SJSA1 (cell line): ENCODE measurements around the gene DOCK3. TPM values are rescaled to one million over a fixed set of nuclear protein-coding genes. Genes with fewer than 3 reads are reported as not detected.

Experiments used
- DNase-seq, 2 experiments: peaks; one replicate each; pipeline ENCODE4 v3.0.0-alpha.2; 2015 to 2020; ENCODE audit warnings: low spot score in 2 of 2, low read depth in 1 of 2
- H3K27ac ChIP-seq: fragments of 250-450 bp; sonication (Bioruptor Pico); 2 replicates; pipeline ENCODE4 v1.5.1; 2020; ENCODE audit warnings: mild to moderate bottlenecking, moderate library complexity
- H3K27me3 ChIP-seq: fragments of 250-450 bp; sonication (Bioruptor Pico); replicated peaks from 2 replicates; pipeline ENCODE4 v1.5.1; 2020; ENCODE audit warnings: mild to moderate bottlenecking, moderate library complexity
- H3K36me3 ChIP-seq: fragments of 250-450 bp; sonication (Bioruptor Pico); 2 replicates; pipeline ENCODE4 v1.5.1; 2020; ENCODE audit warnings: mild to moderate bottlenecking
- H3K4me1 ChIP-seq: fragments of 250-450 bp; sonication (Bioruptor Pico); replicated peaks from 2 replicates; pipeline ENCODE4 v1.6.1; 2021; ENCODE audit warnings: mild to moderate bottlenecking
- H3K4me3 ChIP-seq: fragments of 250-450 bp; sonication (Bioruptor Pico); 2 replicates; pipeline ENCODE4 v1.5.1; 2020; ENCODE audit warnings: mild to moderate bottlenecking
- H3K9me3 ChIP-seq: fragments of 250-450 bp; sonication (Bioruptor Pico); replicated peaks from 2 replicates; pipeline ENCODE4 v1.5.1; 2020; ENCODE audit warnings: mild to moderate bottlenecking
- total RNA-seq: library from RNA; depleted of rRNA; stranded (reverse); fragments of >200 nt; shearing (Covaris generic); gene quantifications from 2 replicates; pipeline ENCODE4 v1.2.3, GENCODE V29; 2014

Gene DOCK3
- total RNA-seq, 1 experiment from 2014 or later, result 0.29 TPM

- Histone ChIP-seq H3K4me1 (peaks cover 36% of the 10 kb centered on the region), H3K36me3 (peaks cover 81% of the 10 kb centered on the region), H3K4me3 (no peak overlapping the region), H3K27me3 (no peaks in the 10 kb centered on the region), H3K27ac (no peak overlapping the region), H3K9me3 (peaks cover 12% of the 10 kb centered on the region)
- no peak for DNase-seq
These were observed 713.7 kb downstream of the DOCK3 start for GRCh38 chr3:51388286-51389029.

GRCh38 chr3:51389423-51390183 is 714.9 kb downstream of the DOCK3 start:
- peaks cover 88% of the 10 kb centered on the region for H3K36me3 ChIP-seq
- H3K4me1 ChIP-seq, result peaks cover 33% of the 10 kb centered on the region
- no peaks in the 10 kb centered on the region for H3K27me3 ChIP-seq
- H3K4me3 ChIP-seq, result no peak overlapping the region
- H3K27ac ChIP-seq, result no peak overlapping the region
- peak in 1 of 2 experiments; percentile 36 for DNase-seq
- H3K9me3 ChIP-seq, result peaks cover 12% of the 10 kb centered on the region

- Histone ChIP-seq H3K27me3 (no peaks in the 10 kb centered on the region), H3K4me3 (peak overlapping the region; percentile 98), H3K4me1 (peaks cover 33% of the 10 kb centered on the region), H3K9me3 (peaks cover 12% of the 10 kb centered on the region), H3K27ac (no peak overlapping the region), H3K36me3 (peaks cover 95% of the 10 kb centered on the region)
- DNase-seq, result no peak
These were observed 715.7 kb downstream of the DOCK3 start for GRCh38 chr3:51390246-51391074.

GRCh38 chr3:51391075-51391565 is 716.4 kb downstream of the DOCK3 start, which contains the start of gene RBM15B:
RBM15B (plus strand) TSS chr3:51391285; CDS start chr3:51391400, 115 bp downstream.
- H3K27ac ChIP-seq, result peak within 1 kb of the TSS; percentile 93
- DNase-seq, result peak; percentile 72 to 96
- peaks cover 28% of the 10 kb centered on the region for H3K4me1 ChIP-seq
- H3K27me3 ChIP-seq, result no peaks in the 10 kb centered on the region
- peaks cover 12% of the 10 kb centered on the region for H3K9me3 ChIP-seq
- H3K36me3 ChIP-seq, result peaks cover 96% of the 10 kb centered on the region
- peak within 1 kb of the TSS; percentile 98 for H3K4me3 ChIP-seq

GRCh38 chr3:51391566-51392354 is 717.0 kb downstream of the DOCK3 start:
- peaks cover 96% of the 10 kb centered on the region for H3K36me3 ChIP-seq
- peak in 1 of 2 experiments; percentile 33 for DNase-seq
- peak overlapping the region; percentile 93 for H3K27ac ChIP-seq
- no peaks in the 10 kb centered on the region for H3K27me3 ChIP-seq
- peaks cover 12% of the 10 kb centered on the region for H3K9me3 ChIP-seq
- H3K4me1 ChIP-seq, result peaks cover 23% of the 10 kb centered on the region
- H3K4me3 ChIP-seq, result peak overlapping the region; percentile 98

- H3K9me3 ChIP-seq, result peaks cover 12% of the 10 kb centered on the region
- peak overlapping the region; percentile 98 for H3K4me3 ChIP-seq
- H3K27ac ChIP-seq, result no peak overlapping the region
- peak in 1 of 2 experiments; percentile 38 for DNase-seq
- H3K27me3 ChIP-seq, result no peaks in the 10 kb centered on the region
- H3K36me3 ChIP-seq, result peaks cover 96% of the 10 kb centered on the region
- peaks cover 23% of the 10 kb centered on the region for H3K4me1 ChIP-seq
These were observed 717.8 kb downstream of the DOCK3 start for GRCh38 chr3:51392355-51393133.

- DNase-seq, result no peak
- no peak overlapping the region for H3K4me3 ChIP-seq
- no peak overlapping the region for H3K27ac ChIP-seq
- peaks cover 12% of the 10 kb centered on the region for H3K9me3 ChIP-seq
- H3K4me1 ChIP-seq, result peaks cover 23% of the 10 kb centered on the region
- H3K27me3 ChIP-seq, result no peaks in the 10 kb centered on the region
- H3K36me3 ChIP-seq, result peaks cover 93% of the 10 kb centered on the region
These were observed 718.4 kb downstream of the DOCK3 start for GRCh38 chr3:51393134-51393495.

GRCh38 chr3:51393564-51393963 is 718.8 kb downstream of the DOCK3 start:
- H3K9me3 ChIP-seq, result peaks cover 12% of the 10 kb centered on the region
- H3K4me1 ChIP-seq, result peaks cover 23% of the 10 kb centered on the region
- H3K27me3 ChIP-seq, result no peaks in the 10 kb centered on the region
- DNase-seq, result peak in 1 of 2 experiments; percentile 28
- no peak overlapping the region for H3K27ac ChIP-seq
- H3K4me3 ChIP-seq, result no peak overlapping the region
- H3K36me3 ChIP-seq, result peaks cover 90% of the 10 kb centered on the region

GRCh38 chr3:51394541-51394940 is 719.8 kb downstream of the DOCK3 start:
- H3K9me3 ChIP-seq, result peaks cover 12% of the 10 kb centered on the region
- H3K4me1 ChIP-seq, result peaks cover 23% of the 10 kb centered on the region
- no peak for DNase-seq
- no peak overlapping the region for H3K27ac ChIP-seq
- H3K27me3 ChIP-seq, result no peaks in the 10 kb centered on the region
- no peak overlapping the region for H3K4me3 ChIP-seq
- H3K36me3 ChIP-seq, result peaks cover 88% of the 10 kb centered on the region

GRCh38 chr3:51395493-51396213 is 720.9 kb downstream of the DOCK3 start:
- Histone ChIP-seq H3K4me1 (peaks cover 17% of the 10 kb centered on the region), H3K27ac (no peak overlapping the region), H3K36me3 (peaks cover 85% of the 10 kb centered on the region), H3K9me3 (peaks cover 12% of the 10 kb centered on the region), H3K27me3 (no peaks in the 10 kb centered on the region), H3K4me3 (no peak overlapping the region)
- no peak for DNase-seq

GRCh38 chr3:51396401-51396800 is 721.7 kb downstream of the DOCK3 start:
- H3K4me3 ChIP-seq, result no peak overlapping the region
- H3K27me3 ChIP-seq, result no peaks in the 10 kb centered on the region
- DNase-seq, result no peak
- H3K9me3 ChIP-seq, result peaks cover 11% of the 10 kb centered on the region
- H3K27ac ChIP-seq, result no peak overlapping the region
- H3K36me3 ChIP-seq, result peaks cover 80% of the 10 kb centered on the region
- H3K4me1 ChIP-seq, result peaks cover 15% of the 10 kb centered on the region

GRCh38 chr3:51397392-51397791 is 722.7 kb downstream of the DOCK3 start:
- Histone ChIP-seq H3K4me1 (peaks cover 6% of the 10 kb centered on the region), H3K36me3 (peaks cover 70% of the 10 kb centered on the region), H3K27ac (no peak overlapping the region), H3K9me3 (peaks cover under 1% of the 10 kb centered on the region; the same call in 1 of the 2 replicates), H3K4me3 (no peak overlapping the region), H3K27me3 (no peaks in the 10 kb centered on the region)
- DNase-seq, result no peak
